SU-DHL-6 (cell line): Measurements from ENCODE around the gene EZH2.

ENCODE experiments used
- H2AFZ ChIP-seq: fragments of 200-600 bp; sonication (generic); 2 replicates; pipeline ENCODE4 v1.6.1; 2014; ENCODE audit warnings: low read depth, mild to moderate bottlenecking, moderate library complexity, mixed read lengths, antibody characterized with exemption, low read length; ENCODE audit not compliant: severe bottlenecking
- H3F3A ChIP-seq: fragments of 200-600 bp; shearing (Covaris generic); 2 replicates; pipeline ENCODE4 v1.6.0; 2016; ENCODE audit warnings: antibody characterized with exemption, mild to moderate bottlenecking; ENCODE audit not compliant: insufficient read depth
- H3K27ac ChIP-seq: fragments of 200-600 bp; sonication (generic); 2 replicates; pipeline ENCODE4 v1.5.1; 2016; ENCODE audit warnings: low read depth, mild to moderate bottlenecking, low read length, moderate library complexity, mixed read lengths
- H3K27me3 ChIP-seq: fragments of 200-600 bp; sonication (generic), shearing (Covaris generic); 2 replicates; pipeline ENCODE4 v1.6.0; 2014; ENCODE audit warnings: mild to moderate bottlenecking, low read length
- H3K36me3 ChIP-seq: fragments of 200-600 bp; sonication (generic); 2 replicates; pipeline ENCODE4 v1.6.1; 2014; ENCODE audit warnings: mild to moderate bottlenecking, low read length, mixed read lengths
- H3K4me2 ChIP-seq: fragments of 300-600, 200-600 bp; shearing (Covaris generic), sonication (generic); 2 replicates; pipeline ENCODE4 v1.6.0; 2014; ENCODE audit warnings: low read length, low read depth, mild to moderate bottlenecking; ENCODE audit not compliant: poor library complexity, severe bottlenecking
- H3K4me3 ChIP-seq: fragments of 200-600 bp; sonication (generic); 2 replicates; pipeline ENCODE4 v1.5.1; 2014; ENCODE audit warnings: antibody characterized with exemption, low read length, mild to moderate bottlenecking, mixed read lengths; ENCODE audit not compliant: insufficient read depth, poor library complexity, severe bottlenecking
- H3K79me2 ChIP-seq: fragments of 200-600 bp; sonication (generic); 2 replicates; pipeline ENCODE4 v1.6.1; 2014; ENCODE audit warnings: mild to moderate bottlenecking, low read length, moderate library complexity; ENCODE audit not compliant: insufficient read depth
- H3K9ac ChIP-seq: fragments of 200-600 bp; sonication (generic); 2 replicates; pipeline ENCODE4 v1.7.0; 2014; ENCODE audit warnings: mild to moderate bottlenecking, low read length
- H3K9me2 ChIP-seq: fragments of 200-600 bp; sonication (generic); replicated peaks from 2 replicates; pipeline ENCODE4 v1.6.1; 2014; ENCODE audit warnings: low read length; ENCODE audit not compliant: insufficient read depth
- H3K9me3 ChIP-seq: fragments of 200-600 bp; sonication (generic); 2 replicates; pipeline ENCODE4 v1.6.1; 2014; ENCODE audit warnings: low read length, mixed read lengths; ENCODE audit not compliant: insufficient read depth
- H4K20me1 ChIP-seq: fragments of 200-600 bp; sonication (generic); 2 replicates; pipeline ENCODE4 v1.6.1; 2014; ENCODE audit warnings: low read depth, mild to moderate bottlenecking, antibody characterized with exemption, low read length, moderate library complexity, mixed read lengths
- EZH2phosphoT487 ChIP-seq: fragments of 200-600 bp; sonication (generic), shearing (Covaris generic); conservative IDR thresholded peaks from 2 replicates; pipeline ENCODE4 v1.6.1; 2018; ENCODE audit warnings: mild to moderate bottlenecking, antibody characterized with exemption, low read length, moderate library complexity, mixed read lengths
- TF ChIP-seq, protein P1 (sequence below): fragments of 200-600 bp; sonication (generic); IDR thresholded peaks from one replicate; pipeline ENCODE4 v1.5.1; 2017; ENCODE audit warnings: antibody characterized with exemption, mild to moderate bottlenecking, low read length, moderate library complexity; ENCODE audit not compliant: insufficient read depth, poor library complexity, severe bottlenecking

Gene EZH2

DNA sequence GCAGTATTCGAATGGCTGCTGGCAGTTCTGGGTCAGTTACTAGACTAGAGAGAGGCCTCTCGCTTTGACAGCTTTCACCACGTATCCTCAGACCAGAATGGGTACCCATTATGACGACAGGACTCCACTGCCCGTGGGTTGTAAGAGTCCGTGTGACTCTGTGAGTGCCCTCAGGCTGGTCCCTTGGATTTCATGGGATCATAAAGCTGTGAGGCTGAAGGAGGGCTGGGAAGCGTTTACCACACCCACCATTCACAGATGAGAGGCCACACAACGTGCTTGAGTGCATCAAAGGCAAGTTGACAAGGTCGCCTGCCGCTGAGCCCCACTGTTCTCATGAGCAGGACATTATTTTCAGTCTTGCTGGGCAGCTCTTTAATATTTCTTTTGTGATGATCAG is 87.2 kb downstream of the EZH2 start:
- H3K27ac ChIP-seq: no peak overlapping the region

DNA sequence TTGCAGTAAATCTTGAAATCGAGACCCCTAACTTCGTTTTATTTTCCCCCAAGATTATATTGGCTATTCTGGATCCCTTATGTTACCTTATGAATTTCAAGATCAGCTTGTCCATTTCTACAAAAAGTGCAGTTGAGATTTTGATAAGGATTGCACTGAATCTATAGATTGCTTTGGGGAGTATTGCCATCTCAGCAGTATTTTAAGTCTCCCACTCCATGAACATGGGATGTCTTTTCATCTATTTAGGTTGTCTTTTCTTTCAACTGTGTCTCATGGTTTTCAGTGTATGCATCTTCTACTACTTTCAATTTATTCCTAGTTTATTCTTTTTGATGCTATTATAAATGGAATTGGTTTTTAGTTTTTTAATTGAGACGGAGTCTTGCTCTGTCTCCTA is 89.6 kb downstream of the EZH2 start:
- Histone ChIP-seq H3K4me3 (no peak overlapping the region), H3K79me2 (no peaks in the 10 kb centered on the region), H3K9ac (no peak overlapping the region), H4K20me1 (no peaks in the 10 kb centered on the region), H3K9me2 (no peaks in the 10 kb centered on the region), H2AFZ (no peak overlapping the region), H3K36me3 (peaks cover 47% of the 10 kb centered on the region; the same call in 1 of the 2 replicates), H3K27ac (no peak overlapping the region), H3K9me3 (no peaks in the 10 kb centered on the region), H3K27me3 (no peaks in the 10 kb centered on the region), H3F3A (no peaks in the 10 kb centered on the region), H3K4me2 (no peak overlapping the region)
- TF ChIP-seq, protein P1, sequence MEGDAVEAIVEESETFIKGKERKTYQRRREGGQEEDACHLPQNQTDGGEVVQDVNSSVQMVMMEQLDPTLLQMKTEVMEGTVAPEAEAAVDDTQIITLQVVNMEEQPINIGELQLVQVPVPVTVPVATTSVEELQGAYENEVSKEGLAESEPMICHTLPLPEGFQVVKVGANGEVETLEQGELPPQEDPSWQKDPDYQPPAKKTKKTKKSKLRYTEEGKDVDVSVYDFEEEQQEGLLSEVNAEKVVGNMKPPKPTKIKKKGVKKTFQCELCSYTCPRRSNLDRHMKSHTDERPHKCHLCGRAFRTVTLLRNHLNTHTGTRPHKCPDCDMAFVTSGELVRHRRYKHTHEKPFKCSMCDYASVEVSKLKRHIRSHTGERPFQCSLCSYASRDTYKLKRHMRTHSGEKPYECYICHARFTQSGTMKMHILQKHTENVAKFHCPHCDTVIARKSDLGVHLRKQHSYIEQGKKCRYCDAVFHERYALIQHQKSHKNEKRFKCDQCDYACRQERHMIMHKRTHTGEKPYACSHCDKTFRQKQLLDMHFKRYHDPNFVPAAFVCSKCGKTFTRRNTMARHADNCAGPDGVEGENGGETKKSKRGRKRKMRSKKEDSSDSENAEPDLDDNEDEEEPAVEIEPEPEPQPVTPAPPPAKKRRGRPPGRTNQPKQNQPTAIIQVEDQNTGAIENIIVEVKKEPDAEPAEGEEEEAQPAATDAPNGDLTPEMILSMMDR: no peak
- TF ChIP-seq EZH2phosphoT487: no peak

More for the DNA sequence above, 87.2 kb downstream of the EZH2 start:
- peaks cover 38% of the 10 kb centered on the region; the same call in 1 of the 2 replicates for H3K36me3 ChIP-seq
- H3K4me2 ChIP-seq: no peak overlapping the region
- no peaks in the 10 kb centered on the region for H3K79me2 ChIP-seq
- no peaks in the 10 kb centered on the region for H4K20me1 ChIP-seq
- H3K4me3 ChIP-seq: no peak overlapping the region
- H3K27me3 ChIP-seq: no peaks in the 10 kb centered on the region
- no peaks in the 10 kb centered on the region for H3K9me2 ChIP-seq
- H3F3A ChIP-seq: no peaks in the 10 kb centered on the region; the same call in 1 of the 2 replicates
- no peak overlapping the region for H3K9ac ChIP-seq
- H3K9me3 ChIP-seq: no peaks in the 10 kb centered on the region
- TF ChIP-seq, protein P1: no peak
- no peak for TF ChIP-seq EZH2phosphoT487
- H2AFZ ChIP-seq: no peak overlapping the region

DNA sequence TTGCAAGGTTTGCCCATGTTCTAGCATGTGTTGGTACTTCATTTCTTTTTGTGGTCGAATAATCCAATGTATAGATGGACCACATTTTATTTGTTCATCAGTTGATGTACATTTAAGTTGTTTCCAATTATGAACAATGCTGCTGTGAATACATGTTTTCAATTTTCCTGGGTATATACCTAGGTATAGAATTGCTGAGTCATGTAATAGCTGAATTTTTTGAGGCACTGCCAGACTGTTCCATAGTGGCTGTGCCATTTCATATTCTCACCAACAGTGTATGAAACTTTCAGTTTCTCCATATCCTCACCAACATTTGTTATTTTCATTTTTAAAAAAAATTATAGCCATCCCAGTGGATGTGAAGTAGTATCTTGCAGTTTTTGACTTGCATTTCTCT is 90.5 kb downstream of the EZH2 start:
- no peak overlapping the region for H2AFZ ChIP-seq
- H3K4me2 ChIP-seq: no peak overlapping the region
- no peak overlapping the region for H3K4me3 ChIP-seq
- no peak overlapping the region for H3K27ac ChIP-seq
- no peaks in the 10 kb centered on the region for H4K20me1 ChIP-seq
- no peaks in the 10 kb centered on the region for H3K9me2 ChIP-seq
- no peaks in the 10 kb centered on the region for H3K27me3 ChIP-seq
- H3F3A ChIP-seq: no peaks in the 10 kb centered on the region
- H3K9me3 ChIP-seq: no peaks in the 10 kb centered on the region
- H3K79me2 ChIP-seq: no peaks in the 10 kb centered on the region
- no peak for TF ChIP-seq EZH2phosphoT487
- TF ChIP-seq, protein P1: no peak
- peaks cover 52% of the 10 kb centered on the region; the same call in 1 of the 2 replicates for H3K36me3 ChIP-seq
- no peak overlapping the region for H3K9ac ChIP-seq
